Measurements from ENCODE around the gene CARMIL1. TPM values are rescaled to one million over a fixed set of nuclear protein-coding genes. Genes with fewer than 3 reads are reported as not detected.
A peak's percentile ranks its signal among the peaks of the same experiment; 100 is the strongest.

CARMIL1 gene
- total and polyA plus RNA-seq, 10 of the 15 experiments (the other 5 are each of a cell fraction or from before 2014, with no cell fraction given) = 6.4 to 18.1 (median 10.3) TPM

- TF ChIP-seq ZNF592 (IDR thresholded peaks at IDR 0.05) (0 out of 2 replicates have a peak, but pooled peaks have one; percentile 59), FOXK2 (IDR thresholded peaks at IDR 0.05) (no peak), RUNX3 (IDR thresholded peaks at IDR 0.05; ENCODE audit: low read length) (peak; percentile 86), DPF2 (IDR thresholded peaks at IDR 0.05) (peak; percentile 77), CBFB (IDR thresholded peaks at IDR 0.05; ENCODE audit: low read depth) (peak; percentile 64; the same call in 1 of the 2 replicates), BCLAF1 (IDR thresholded peaks at IDR 0.05) (no peak), EED (IDR thresholded peaks at IDR 0.05; ENCODE audit: low read depth) (peak; percentile 68), LARP7 (IDR thresholded peaks at IDR 0.05) (peak; percentile 89), NR2F1 (conservative IDR thresholded peaks at IDR 0.05) (peak; percentile 42), ASH2L (IDR thresholded peaks at IDR 0.05; ENCODE audit: borderline replicate concordance, low read depth) (peak; percentile 12; the same call in 1 of the 2 replicates), NFIC (IDR thresholded peaks at IDR 0.05; ENCODE audit: low read depth, low read length) (no peak)
- TF ChIP-seq, protein P1, sequence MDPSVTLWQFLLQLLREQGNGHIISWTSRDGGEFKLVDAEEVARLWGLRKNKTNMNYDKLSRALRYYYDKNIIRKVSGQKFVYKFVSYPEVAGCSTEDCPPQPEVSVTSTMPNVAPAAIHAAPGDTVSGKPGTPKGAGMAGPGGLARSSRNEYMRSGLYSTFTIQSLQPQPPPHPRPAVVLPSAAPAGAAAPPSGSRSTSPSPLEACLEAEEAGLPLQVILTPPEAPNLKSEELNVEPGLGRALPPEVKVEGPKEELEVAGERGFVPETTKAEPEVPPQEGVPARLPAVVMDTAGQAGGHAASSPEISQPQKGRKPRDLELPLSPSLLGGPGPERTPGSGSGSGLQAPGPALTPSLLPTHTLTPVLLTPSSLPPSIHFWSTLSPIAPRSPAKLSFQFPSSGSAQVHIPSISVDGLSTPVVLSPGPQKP (IDR thresholded peaks at IDR 0.05; ENCODE audit: low read depth, low read length) = 0 out of 2 replicates have a peak, but pooled peaks have one; percentile 20
- TF ChIP-seq, protein P2, sequence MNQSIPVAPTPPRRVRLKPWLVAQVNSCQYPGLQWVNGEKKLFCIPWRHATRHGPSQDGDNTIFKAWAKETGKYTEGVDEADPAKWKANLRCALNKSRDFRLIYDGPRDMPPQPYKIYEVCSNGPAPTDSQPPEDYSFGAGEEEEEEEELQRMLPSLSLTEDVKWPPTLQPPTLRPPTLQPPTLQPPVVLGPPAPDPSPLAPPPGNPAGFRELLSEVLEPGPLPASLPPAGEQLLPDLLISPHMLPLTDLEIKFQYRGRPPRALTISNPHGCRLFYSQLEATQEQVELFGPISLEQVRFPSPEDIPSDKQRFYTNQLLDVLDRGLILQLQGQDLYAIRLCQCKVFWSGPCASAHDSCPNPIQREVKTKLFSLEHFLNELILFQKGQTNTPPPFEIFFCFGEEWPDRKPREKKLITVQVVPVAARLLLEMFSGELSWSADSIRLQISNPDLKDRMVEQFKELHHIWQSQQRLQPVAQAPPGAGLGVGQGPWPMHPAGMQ (IDR thresholded peaks at IDR 0.05; ENCODE audit: borderline replicate concordance) = 0 out of 2 replicates have a peak, but pooled peaks have one; percentile 37
Observed at GRCh38 chr6:25278914-25279747, at the start of gene CARMIL1 (continued).
